Measurements from ENCODE around the gene MRPS5.

DNA sequence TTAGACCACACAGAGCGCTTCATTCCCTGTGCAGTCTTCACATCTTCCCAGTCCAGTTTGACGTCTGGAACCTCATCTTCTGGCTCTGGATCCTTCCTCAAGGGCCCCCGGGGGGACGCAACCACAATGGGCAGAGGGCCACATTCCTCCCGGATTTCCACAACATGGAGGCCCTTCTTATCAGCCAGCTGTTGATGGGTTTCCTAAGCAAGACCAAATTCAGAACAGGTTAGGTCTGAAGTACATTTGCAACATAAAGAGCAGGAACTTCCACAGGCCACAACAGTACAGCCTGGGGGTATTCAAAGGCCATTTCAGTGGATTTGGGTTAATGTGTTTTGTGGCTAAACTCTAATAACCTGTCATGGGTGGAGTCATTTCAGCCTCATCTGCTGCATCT, 34.2 kb downstream of the MRPS5 start:
- TF ChIP-seq CTCF (IDR thresholded peaks at IDR 0.05; ENCODE audit: insufficient read depth, low read depth, low read length) (no peak), EZH2 (IDR thresholded peaks at IDR 0.05; ENCODE audit: insufficient read depth, low read length) (no peak)

Data from astrocyte (in vitro differentiated cells and primary cell).